ENCODE data around the gene DDX10. TPM values are rescaled to one million over a fixed set of nuclear protein-coding genes. Genes with fewer than 3 reads are reported as not detected.

DDX10 gene
- total and polyA plus RNA-seq, 12 donors: 10.6 to 141 (median 22.6) TPM

DNA sequence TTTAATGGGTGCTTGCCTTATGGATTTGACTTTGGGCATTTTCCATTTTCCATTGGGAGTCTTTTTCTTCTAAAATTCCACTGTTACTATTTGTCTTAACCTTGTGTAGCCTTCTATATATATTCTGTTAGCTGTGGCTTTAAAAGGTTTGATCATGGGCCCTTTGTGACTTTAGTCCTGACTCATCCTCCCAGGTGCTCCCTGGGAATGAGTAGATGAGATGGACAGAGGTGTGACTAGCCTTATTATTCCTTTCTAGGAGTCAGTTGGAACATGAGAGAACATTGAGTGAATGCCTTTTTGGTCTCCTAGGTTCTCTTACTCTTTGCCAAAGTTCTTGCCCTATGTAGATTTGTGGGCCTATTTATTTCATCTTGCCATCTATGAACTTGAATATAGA lies 39.0 kb downstream of the DDX10 start:
- TF ChIP-seq POLR2A (IDR thresholded peaks at IDR 0.05): no peak
- TF ChIP-seq, protein P1, sequence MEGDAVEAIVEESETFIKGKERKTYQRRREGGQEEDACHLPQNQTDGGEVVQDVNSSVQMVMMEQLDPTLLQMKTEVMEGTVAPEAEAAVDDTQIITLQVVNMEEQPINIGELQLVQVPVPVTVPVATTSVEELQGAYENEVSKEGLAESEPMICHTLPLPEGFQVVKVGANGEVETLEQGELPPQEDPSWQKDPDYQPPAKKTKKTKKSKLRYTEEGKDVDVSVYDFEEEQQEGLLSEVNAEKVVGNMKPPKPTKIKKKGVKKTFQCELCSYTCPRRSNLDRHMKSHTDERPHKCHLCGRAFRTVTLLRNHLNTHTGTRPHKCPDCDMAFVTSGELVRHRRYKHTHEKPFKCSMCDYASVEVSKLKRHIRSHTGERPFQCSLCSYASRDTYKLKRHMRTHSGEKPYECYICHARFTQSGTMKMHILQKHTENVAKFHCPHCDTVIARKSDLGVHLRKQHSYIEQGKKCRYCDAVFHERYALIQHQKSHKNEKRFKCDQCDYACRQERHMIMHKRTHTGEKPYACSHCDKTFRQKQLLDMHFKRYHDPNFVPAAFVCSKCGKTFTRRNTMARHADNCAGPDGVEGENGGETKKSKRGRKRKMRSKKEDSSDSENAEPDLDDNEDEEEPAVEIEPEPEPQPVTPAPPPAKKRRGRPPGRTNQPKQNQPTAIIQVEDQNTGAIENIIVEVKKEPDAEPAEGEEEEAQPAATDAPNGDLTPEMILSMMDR (IDR thresholded peaks at IDR 0.05): no peak
- Histone ChIP-seq H3K36me3 (replicated peaks in 1 of 2) (peaks cover 0 to 10% of the 10 kb centered on the region in 2 donors), H3K4me3 (no peak overlapping the region), H3K27ac (no peak overlapping the region), H3K9me3 (replicated peaks in 1 of 3) (peaks cover 3 to 10% (median 3%) of the 10 kb centered on the region in 3 donors), H3K27me3 (no peaks in the 10 kb centered on the region), H3K4me1 (replicated peaks in 1 of 2) (no peaks in the 10 kb centered on the region)
- no peak for DNase-seq
- intact Hi-C loops (cut with DNase I): loop anchor here in 1 of 2 donors (10.0 kb wide), 1 partner anchor 991 kb away; no protein-coding TSS in a partner anchor

DNA sequence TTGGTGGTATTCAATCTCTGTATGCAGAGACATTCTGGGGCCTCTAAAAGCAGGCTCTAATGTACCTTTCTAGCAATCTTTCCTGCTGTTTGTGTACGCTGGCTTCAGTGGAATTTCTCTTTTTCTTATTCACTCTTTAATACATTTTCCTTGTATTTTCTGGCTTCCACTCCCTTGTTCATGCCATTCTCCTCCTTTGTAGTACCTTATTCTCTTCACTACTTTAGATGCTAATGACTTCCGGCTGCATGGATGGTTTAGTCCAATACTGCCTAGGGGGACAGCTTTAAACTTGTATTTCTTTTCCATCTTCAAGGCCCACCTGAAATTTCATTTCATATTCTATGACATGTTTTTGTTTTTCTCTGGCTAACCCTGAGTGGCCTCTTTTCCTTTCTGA lies 40.2 kb downstream of the DDX10 start:
- Histone ChIP-seq H3K4me1 (replicated peaks in 1 of 2) (no peaks in the 10 kb centered on the region), H3K27ac (no peak overlapping the region), H3K27me3 (no peaks in the 10 kb centered on the region), H3K36me3 (replicated peaks in 1 of 2) (peaks cover 0 to 10% of the 10 kb centered on the region in 2 donors), H3K9me3 (replicated peaks in 1 of 3) (peaks cover 3 to 10% (median 3%) of the 10 kb centered on the region in 3 donors), H3K4me3 (no peak overlapping the region)
- intact Hi-C loops (cut with DNase I): loop anchor here in 1 of 2 donors (10.0 kb wide), 1 partner anchor 990 kb away; no protein-coding TSS in a partner anchor
- DNase-seq: no peak
- 97 to 99% (median 98%) methylated on average over 2 of the region's 2 CpGs for WGBS, 4 donors
- no peak for TF ChIP-seq POLR2A (IDR thresholded peaks at IDR 0.05)
- TF ChIP-seq, protein P1 (IDR thresholded peaks at IDR 0.05): no peak

DNA sequence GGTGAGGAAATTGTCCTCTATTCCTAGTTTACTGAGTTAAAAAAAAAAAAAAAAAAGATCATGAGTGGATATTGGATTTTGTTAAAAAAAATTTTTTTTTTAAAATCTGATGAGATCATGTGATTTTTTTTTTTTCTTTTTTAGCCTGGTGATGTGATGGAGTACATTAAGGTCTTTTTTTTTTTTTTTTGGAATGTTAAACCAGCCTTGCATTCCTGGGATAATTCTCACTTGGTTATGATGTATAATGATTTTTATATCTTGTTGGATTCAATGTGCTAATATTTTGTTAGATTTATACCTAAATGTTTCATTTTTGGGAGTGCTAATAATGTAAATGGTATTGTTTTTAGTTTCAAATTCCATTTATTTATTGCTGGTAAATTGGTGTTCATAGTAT lies 43.3 kb downstream of the DDX10 start:
- DNase-seq: no peak
- no peaks in the 10 kb centered on the region for H3K4me1 ChIP-seq (replicated peaks in 1 of 2)
- H3K27me3 ChIP-seq: no peaks in the 10 kb centered on the region
- H3K9me3 ChIP-seq (replicated peaks in 1 of 3): peaks cover 3 to 17% (median 3%) of the 10 kb centered on the region in 3 donors
- no peak for TF ChIP-seq POLR2A (IDR thresholded peaks at IDR 0.05)
- TF ChIP-seq, protein P1 (IDR thresholded peaks at IDR 0.05): no peak
- peaks cover 0 to 10% of the 10 kb centered on the region in 2 donors for H3K36me3 ChIP-seq (replicated peaks in 1 of 2)
- H3K27ac ChIP-seq: no peak overlapping the region
- intact Hi-C loops (cut with DNase I): loop anchor here in 1 of 2 donors (10.0 kb wide), 1 partner anchor 987 kb away; no protein-coding TSS in a partner anchor
- no peak overlapping the region for H3K4me3 ChIP-seq

DNA sequence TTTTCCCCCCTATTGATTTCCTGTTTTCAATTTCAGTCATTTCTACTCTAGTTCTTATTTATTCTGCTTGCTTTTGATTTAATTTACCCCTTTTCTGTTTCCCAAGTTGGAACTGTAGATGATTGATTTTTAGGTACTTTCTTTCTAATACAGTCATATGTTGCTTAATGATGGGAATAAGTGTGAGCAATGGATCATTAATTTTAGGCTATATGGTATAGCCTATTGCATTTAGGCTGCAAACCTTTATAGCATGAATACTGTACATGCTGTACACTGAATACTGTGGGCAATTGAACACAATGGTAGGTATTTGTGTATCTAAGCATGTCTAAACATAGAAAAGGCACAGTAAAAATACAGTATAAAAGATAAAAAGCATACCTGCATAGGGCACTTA lies 44.9 kb downstream of the DDX10 start:
- Histone ChIP-seq H3K27me3 (no peaks in the 10 kb centered on the region), H3K9me3 (replicated peaks in 1 of 3) (peaks cover 3 to 17% (median 3%) of the 10 kb centered on the region in 3 donors), H3K4me3 (no peak overlapping the region), H3K27ac (no peak overlapping the region), H3K36me3 (replicated peaks in 1 of 2) (peaks cover 0 to 10% of the 10 kb centered on the region in 2 donors), H3K4me1 (replicated peaks in 1 of 2) (no peaks in the 10 kb centered on the region)
- no peak for DNase-seq
- TF ChIP-seq POLR2A (IDR thresholded peaks at IDR 0.05): no peak
- TF ChIP-seq, protein P1 (IDR thresholded peaks at IDR 0.05): no peak
- intact Hi-C loops (cut with DNase I): loop anchor here in 1 of 2 donors (10.0 kb wide), 1 partner anchor 985 kb away; no protein-coding TSS in a partner anchor

All from adrenal gland (tissue), 12 donors.